Ovary (tissue), 9 donors: Measurements from ENCODE around the gene TMEM131. TPM values are rescaled to one million over a fixed set of nuclear protein-coding genes. Genes with fewer than 3 reads are reported as not detected.

Experiments used
- DNase-seq, 5 donors: peaks; one replicate each; pipeline ENCODE4 v3.0.0-alpha.2; 2019 to 2020
- H3K27ac ChIP-seq, 2 donors: fragments of 200-600 bp; one replicate each; pipeline versions ENCODE4 v1.5.1 to v1.8.0; 2019 to 2022
- H3K27me3 ChIP-seq: fragments of 200-600 bp; one replicate; pipeline ENCODE4 v1.8.0; 2022
- H3K36me3 ChIP-seq: fragments of 200-600 bp; sonication (generic); one replicate; pipeline ENCODE4 v1.5.1; 2019
- H3K4me1 ChIP-seq: one replicate; pipeline ENCODE4 v1.8.1; 2013; ENCODE audit warnings: mild to moderate bottlenecking, moderate library complexity; ENCODE audit not compliant: insufficient read depth
- H3K4me3 ChIP-seq: fragments of 200-600 bp; sonication (generic); one replicate; pipeline ENCODE4 v1.5.1; 2017
- H3K9me3 ChIP-seq, 2 donors: fragments of 200-600 bp in 1 of 2; sonication (generic) in 1 of 2; one replicate each; pipeline versions ENCODE4 v1.5.1 to v1.8.1; 2013 to 2019; ENCODE audit warnings: mild to moderate bottlenecking in 1 of 2, moderate library complexity in 1 of 2
- EP300 ChIP-seq: sonication (generic); formaldehyde crosslinking; IDR thresholded peaks from one replicate; pipeline ENCODE4 v1.6.1; 2017; ENCODE audit warnings: antibody characterized with exemption
- POLR2A ChIP-seq: fragments of 450-650 bp; IDR thresholded peaks from one replicate; pipeline ENCODE4 v1.6.1; 2017; ENCODE audit warnings: antibody characterized with exemption, mild to moderate bottlenecking, moderate library complexity
- WGBS, 3 donors: extraction: QIAGEN DNeasy Blood & Tissue Kit in 1 of 3; methylation state at CpG; one replicate each; pipeline versions ENCODE4 v1.1.5 to v1.1.7; 2013 to 2017; 5-methylcytosine and 5-hydroxymethylcytosine counted together
- intact Hi-C, 4 donors: fragments of 100-400 bp; cut with DNase I; formaldehyde crosslinking; loops; one replicate each; pipeline versions ENCODE4 v1.11.0 to v1.15.1; 2022 to 2023
- polyA plus RNA-seq, 2 donors: library from polyadenylated mRNA; stranded (reverse); fragments of 200-250 nt in 1 of 2; fragments of 350-450 nt in 1 of 2; fragmentation: Illumina TruSeq in 1 of 2; extraction: RNeasy Lipid Tissue Mini Kit (QIAGEN cat#74804) in 1 of 2; gene quantifications; one replicate each; pipeline ENCODE4 v1.2.3, GENCODE V29; 2013 to 2014
- total RNA-seq, 7 donors: library from RNA; depleted of rRNA in 2 of 7; stranded (reverse); fragments of >200 nt in 2 of 7; fragmentation: NEBNext Ultra II Directional in 3 of 7; extraction: Animal tissue kit (Norgen Biotek cat#: 25700) in 3 of 7; gene quantifications; one replicate each; pipeline versions ENCODE4 v1.1.0 to v1.2.4, GENCODE V29; 2016 to 2023
- TF ChIP-seq, protein P1 (sequence below), 3 donors: fragments of 450-650 bp in 2 of 3; fragments of 200-600 bp in 1 of 3; IDR thresholded peaks; one replicate each; pipeline versions ENCODE4 v1.5.1 to v1.8.0; 2016 to 2022; ENCODE audit warnings: antibody characterized with exemption in 3 of 3, mild to moderate bottlenecking in 1 of 3
- donor health status: DM: no; HTN: no; CAD: no; lungs with moderate emphysema.
- donor health status: DM: no; HTN: no; CAD: no.
- donor health status: Bipolar disorder and iron deficiency.
- donor health status: DM: yes; HTN: yes; CAD: no.
- donor health status: DM: no; HTN: no; CAD: no.
- donor health status: DM: yes; HTN: yes; CAD: no.

TMEM131 gene
- total and polyA plus RNA-seq, 9 donors, result 16.1 to 44.0 (median 38.4) TPM

DNA sequence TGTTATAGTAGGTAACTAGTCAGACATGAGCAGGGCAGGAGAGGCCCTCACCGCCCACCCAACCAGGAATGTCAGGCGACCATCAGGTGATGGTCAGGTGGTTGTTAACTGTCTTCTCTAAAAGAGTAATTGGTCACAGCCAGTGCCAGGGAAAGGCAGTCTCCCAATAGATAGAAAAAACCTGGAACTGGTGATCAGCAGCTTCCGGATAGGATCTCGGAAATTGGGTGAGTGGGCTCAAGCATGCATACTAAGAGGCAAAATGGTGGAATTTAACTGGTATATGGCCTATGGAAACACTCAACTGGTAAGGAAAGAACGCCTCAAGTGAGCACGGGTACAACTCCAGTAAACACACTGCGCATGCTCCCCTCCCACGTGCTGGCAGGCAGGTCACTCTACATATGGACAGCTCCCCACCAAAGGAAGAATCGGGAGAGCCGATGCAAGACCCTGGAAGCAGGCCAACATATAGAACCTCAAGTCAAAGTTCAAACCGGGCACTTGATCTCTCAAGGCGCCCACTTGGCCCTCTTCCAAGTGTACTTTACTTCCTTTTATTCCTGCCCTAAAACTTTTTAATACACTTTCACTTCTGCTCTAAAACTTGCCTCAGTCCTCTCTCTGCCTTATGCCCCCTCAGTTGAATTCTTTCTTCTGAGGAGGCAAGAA is 43.5 kb upstream of the TMEM131 start:
- TF ChIP-seq, protein P1, sequence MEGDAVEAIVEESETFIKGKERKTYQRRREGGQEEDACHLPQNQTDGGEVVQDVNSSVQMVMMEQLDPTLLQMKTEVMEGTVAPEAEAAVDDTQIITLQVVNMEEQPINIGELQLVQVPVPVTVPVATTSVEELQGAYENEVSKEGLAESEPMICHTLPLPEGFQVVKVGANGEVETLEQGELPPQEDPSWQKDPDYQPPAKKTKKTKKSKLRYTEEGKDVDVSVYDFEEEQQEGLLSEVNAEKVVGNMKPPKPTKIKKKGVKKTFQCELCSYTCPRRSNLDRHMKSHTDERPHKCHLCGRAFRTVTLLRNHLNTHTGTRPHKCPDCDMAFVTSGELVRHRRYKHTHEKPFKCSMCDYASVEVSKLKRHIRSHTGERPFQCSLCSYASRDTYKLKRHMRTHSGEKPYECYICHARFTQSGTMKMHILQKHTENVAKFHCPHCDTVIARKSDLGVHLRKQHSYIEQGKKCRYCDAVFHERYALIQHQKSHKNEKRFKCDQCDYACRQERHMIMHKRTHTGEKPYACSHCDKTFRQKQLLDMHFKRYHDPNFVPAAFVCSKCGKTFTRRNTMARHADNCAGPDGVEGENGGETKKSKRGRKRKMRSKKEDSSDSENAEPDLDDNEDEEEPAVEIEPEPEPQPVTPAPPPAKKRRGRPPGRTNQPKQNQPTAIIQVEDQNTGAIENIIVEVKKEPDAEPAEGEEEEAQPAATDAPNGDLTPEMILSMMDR (IDR thresholded peaks at IDR 0.05), result no peak
- intact Hi-C loops, result no loop called here
- Histone ChIP-seq H3K4me1 (peaks cover 3% of the 10 kb centered on the region), H3K36me3 (no peaks in the 10 kb centered on the region), H3K27me3 (no peaks in the 10 kb centered on the region), H3K4me3 (no peak overlapping the region), H3K9me3 (no peaks in the 10 kb centered on the region), H3K27ac (no peak overlapping the region)
- DNase-seq, result no peak
- 74 to 81% (median 76%) methylated on average over 12 of the region's 12 CpGs for WGBS, 3 donors

DNA sequence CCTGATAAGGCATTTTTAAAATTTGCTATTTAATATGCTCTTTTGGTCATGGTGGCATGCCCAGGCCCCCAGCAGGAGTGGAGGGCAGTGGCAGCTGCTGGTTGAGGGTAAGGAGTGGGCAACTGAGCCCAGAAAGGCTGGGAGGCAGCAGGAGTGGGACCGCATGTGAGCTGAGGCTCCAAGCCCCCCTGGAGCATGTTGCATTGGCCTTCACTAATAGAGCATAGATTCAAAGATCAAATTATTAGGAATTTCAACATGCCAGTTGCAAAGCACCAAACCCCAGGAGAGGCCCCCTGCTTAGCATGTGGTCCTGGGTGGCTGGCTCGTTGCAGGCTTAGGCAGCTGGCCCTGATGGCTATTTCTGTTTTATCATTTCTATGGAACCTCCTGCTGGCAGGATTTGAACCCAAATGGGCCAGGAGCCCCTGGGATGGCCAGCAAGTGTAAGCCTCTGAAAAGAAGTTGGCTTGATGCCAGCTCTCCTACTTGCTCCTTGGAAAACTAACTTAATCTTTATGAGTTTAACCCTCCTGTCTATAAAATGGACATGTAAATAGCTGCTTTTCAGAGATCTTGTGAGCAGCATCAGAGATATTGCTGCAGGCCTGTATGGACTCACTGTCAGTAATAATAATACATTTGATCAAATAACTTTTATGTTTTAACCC is 42.1 kb upstream of the TMEM131 start:
- no peak overlapping the region for H3K27ac ChIP-seq
- no peak overlapping the region for H3K4me3 ChIP-seq
- DNase-seq, result no peak
- H3K27me3 ChIP-seq, result no peaks in the 10 kb centered on the region
- TF ChIP-seq, protein P1 (IDR thresholded peaks at IDR 0.05), result no peak
- TF ChIP-seq POLR2A (no peak), EP300 (no peak)
- intact Hi-C loops, result no loop called here
- peaks cover 3% of the 10 kb centered on the region for H3K4me1 ChIP-seq
- H3K36me3 ChIP-seq, result no peaks in the 10 kb centered on the region
- 47 to 53% (median 47%) methylated on average over 2 of the region's 2 CpGs for WGBS, 3 donors
- no peaks in the 10 kb centered on the region for H3K9me3 ChIP-seq

DNA sequence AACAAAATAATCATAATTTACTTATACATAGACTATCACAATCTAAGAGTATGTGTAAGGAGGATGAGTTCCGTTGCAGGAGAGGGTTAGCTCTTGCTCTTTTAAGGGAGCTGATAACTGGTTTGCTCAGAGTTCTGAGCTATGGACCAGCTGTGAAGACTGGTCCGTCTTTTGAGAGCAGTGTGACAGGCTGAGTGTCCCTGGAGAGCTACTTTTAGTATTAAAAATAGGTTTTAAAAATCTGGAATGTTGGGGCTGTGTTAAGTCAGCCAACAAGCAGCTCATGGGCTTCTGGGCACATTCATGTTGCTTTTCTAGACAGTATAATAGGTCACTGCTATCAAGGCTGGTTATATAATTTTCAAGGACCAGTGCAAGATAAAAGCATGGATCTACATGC is 41.5 kb upstream of the TMEM131 start:
- peaks cover 3% of the 10 kb centered on the region for H3K4me1 ChIP-seq
- no peak overlapping the region for H3K27ac ChIP-seq
- no peak for DNase-seq
- WGBS, 3 donors, result 10 to 13% (median 12%) methylated on average over 2 of the region's 2 CpGs
- intact Hi-C loops, result no loop called here
- no peaks in the 10 kb centered on the region for H3K9me3 ChIP-seq
- H3K4me3 ChIP-seq, result no peak overlapping the region
- TF ChIP-seq, protein P1 (IDR thresholded peaks at IDR 0.05), result no peak
- no peaks in the 10 kb centered on the region for H3K27me3 ChIP-seq
- no peaks in the 10 kb centered on the region for H3K36me3 ChIP-seq

DNA sequence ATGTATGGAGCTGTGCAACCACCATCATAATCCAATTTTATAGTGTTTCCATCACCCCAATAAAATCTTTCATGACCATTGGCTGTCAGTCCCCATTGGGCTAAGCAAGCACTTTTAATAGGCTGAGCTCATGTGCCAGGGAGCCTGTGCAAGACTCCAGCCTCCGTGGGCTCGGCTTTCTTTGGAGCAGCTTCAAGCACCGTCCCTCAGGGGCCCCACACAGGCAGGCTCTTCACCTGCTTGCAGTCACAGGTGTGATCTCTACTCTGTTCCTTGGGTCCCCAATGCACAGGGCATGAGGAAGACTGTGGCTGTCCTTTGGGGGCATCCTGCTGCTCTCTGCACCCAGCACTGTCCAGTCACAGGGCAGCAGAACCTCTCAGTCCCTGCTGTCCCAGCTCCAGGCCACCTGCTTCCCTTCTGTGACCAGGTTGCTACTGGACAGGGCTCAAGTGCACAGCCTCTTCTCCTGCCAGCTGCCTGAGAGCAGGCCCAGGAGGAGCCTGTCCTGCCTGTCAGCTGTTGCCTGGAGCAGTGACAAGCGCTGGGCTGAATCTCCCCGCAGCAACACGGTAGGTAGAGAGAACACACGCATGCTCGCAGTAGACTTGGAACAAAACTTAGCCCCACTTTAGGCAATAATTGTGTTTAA is 40.7 kb upstream of the TMEM131 start:
- Histone ChIP-seq H3K4me1 (peaks cover 3% of the 10 kb centered on the region), H3K36me3 (no peaks in the 10 kb centered on the region), H3K4me3 (no peak overlapping the region), H3K9me3 (no peaks in the 10 kb centered on the region), H3K27me3 (no peaks in the 10 kb centered on the region), H3K27ac (no peak overlapping the region)
- intact Hi-C loops, result no loop called here
- TF ChIP-seq EP300 (no peak), POLR2A (no peak)
- TF ChIP-seq, protein P1 (IDR thresholded peaks at IDR 0.05), result no peak
- WGBS, 3 donors, result 61 to 70% (median 67%) methylated on average over 8 of the region's 8 CpGs
- DNase-seq, result no peak
